ENCODE results near the gene DISP2.

Gene DISP2

DNA sequence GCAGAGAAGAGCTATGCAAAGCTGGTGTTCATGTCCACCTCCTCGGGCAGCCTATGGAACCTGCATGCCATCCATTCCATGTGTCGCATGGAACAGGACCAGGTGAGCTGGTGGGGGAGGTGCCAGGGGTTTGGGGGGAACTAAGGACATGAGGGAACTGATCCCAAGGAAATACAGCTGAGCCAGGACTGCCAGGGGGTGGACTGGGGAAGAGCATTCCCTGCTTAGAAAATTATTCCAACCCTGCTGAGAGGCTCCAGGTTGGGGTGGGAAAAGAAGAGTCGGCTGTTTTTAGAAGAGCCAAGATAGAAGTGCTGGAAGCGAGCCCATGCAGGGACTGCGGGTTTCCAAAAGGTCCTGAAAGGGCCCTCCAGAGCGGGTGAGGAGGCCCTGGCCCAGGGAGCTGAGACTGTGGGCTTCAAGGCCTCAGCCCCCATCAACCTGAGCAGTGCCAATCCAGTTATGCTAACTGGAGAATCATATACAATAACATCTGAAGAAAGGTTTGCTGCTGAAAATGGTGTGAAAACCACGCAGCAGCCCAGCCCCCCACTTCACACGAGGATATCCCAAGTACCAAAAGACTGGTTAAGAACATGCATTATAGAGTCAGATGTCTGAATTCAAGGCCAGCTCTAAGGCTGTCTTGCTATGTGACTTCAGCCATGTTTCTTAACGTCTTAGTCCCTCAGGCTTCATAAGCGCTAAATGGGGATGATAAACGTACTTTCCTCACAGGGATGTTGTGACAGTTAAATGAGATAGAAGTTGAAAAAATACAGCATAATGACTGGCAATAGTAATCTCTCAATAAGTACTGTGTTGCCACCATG lies 7.8 kb downstream of the DISP2 start:
- DNase-seq (ENCODE audit: low spot score), result no peak

DNA sequence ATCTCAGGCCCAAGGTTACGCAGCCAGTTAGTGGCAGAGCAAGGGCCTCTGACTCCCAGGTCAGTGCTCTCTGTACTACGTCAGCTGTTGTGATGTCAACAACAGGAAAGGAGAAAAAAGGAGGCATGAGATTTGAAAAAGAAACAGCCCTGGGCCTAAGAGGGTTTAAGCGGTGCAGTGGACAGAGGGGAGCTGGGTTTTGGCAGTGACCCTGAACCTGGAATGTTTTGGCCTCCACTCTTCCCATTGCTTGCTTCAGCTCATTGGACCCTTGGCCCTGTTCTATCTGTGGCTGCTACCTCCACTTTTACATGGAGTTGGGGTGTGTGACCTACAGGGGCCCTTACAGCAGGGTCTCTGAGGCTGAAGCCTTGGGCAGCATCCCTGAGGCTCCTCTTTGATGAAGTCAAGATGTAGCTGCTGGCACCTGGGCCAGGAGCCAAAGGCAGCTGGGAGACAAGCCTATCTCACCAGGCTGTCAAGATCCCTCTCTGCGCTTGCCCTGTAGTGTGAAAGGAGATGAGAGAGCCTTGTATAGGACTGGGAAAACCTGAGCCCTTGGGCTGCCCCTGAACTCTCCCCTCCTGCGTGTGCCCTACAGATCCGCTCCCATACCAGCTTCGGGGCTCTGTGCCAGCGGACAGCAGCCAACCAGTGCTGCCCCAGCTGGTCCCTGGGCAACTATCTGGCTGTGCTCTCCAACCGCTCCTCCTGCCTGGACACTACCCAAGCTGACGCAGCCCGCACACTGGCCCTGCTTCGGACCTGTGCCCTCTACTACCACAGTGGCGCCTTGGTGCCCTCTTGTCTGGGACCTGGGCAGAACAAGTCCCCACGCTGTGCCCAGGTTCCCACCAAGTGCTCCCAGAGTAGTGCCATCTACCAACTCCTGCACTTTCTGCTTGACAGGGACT lies 8.7 kb downstream of the DISP2 start:
- no peak for DNase-seq (ENCODE audit: low spot score)

DNA sequence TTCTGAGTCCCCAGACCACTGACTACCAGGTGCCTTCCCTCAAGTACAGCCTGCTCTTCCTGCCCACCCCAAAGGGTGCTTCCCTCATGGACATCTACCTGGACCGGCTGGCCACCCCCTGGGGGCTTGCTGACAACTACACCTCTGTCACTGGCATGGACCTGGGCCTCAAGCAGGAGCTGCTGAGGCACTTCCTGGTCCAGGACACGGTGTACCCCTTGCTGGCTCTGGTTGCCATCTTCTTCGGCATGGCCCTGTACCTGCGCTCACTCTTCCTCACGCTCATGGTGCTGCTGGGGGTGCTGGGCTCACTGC lies 9.3 kb downstream of the DISP2 start:
- no peak for DNase-seq (ENCODE audit: low spot score)

DNA sequence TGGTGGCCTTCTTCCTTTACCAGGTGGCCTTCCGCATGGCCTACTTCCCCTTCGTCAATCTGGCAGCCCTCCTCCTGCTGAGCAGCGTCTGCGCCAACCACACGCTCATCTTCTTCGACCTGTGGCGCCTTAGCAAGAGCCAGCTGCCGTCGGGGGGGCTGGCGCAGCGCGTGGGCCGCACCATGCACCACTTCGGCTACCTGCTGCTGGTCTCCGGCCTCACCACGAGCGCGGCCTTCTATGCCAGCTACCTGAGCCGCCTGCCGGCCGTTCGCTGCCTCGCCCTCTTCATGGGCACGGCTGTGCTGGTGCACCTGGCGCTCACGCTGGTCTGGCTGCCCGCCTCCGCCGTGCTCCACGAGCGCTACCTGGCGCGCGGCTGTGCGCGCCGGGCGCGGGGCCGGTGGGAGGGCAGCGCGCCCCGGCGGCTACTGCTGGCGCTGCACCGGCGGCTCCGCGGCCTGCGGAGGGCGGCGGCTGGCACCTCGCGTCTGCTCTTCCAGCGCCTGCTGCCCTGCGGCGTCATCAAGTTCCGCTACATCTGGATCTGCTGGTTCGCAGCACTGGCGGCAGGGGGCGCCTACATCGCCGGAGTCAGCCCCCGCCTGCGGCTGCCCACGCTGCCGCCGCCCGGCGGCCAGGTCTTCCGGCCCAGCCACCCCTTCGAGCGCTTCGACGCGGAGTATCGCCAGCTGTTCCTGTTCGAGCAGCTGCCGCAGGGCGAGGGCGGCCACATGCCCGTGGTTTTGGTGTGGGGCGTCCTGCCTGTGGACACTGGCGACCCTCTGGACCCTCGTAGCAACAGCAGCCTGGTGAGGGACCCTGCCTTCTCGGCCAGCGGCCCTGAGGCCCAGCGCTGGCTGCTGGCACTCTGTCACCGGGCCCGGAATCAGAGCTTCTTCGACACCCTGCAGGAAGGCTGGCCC lies 9.9 kb downstream of the DISP2 start:
- DNase-seq (ENCODE audit: low spot score), result peak; percentile 89

DNA sequence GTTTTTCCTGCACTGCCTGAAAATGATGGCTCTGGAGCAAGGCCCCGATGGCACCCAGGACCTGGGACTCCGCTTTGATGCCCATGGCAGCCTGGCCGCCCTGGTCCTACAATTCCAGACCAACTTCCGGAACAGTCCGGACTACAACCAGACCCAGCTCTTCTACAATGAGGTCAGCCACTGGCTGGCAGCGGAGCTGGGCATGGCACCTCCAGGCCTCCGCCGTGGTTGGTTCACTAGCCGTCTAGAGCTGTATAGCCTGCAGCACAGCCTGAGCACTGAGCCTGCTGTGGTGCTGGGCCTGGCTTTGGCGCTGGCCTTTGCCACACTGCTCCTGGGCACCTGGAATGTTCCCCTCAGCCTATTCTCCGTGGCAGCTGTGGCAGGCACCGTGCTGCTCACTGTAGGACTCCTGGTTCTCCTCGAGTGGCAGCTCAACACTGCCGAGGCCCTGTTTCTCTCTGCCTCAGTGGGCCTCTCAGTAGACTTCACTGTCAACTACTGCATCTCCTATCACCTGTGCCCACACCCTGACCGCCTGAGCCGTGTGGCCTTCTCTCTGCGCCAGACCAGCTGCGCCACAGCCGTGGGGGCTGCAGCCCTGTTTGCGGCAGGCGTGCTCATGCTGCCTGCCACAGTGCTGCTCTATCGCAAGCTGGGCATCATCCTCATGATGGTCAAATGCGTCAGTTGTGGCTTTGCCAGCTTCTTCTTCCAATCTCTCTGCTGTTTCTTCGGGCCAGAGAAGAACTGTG lies 10.9 kb downstream of the DISP2 start:
- no peak for DNase-seq (ENCODE audit: low spot score)

DNA sequence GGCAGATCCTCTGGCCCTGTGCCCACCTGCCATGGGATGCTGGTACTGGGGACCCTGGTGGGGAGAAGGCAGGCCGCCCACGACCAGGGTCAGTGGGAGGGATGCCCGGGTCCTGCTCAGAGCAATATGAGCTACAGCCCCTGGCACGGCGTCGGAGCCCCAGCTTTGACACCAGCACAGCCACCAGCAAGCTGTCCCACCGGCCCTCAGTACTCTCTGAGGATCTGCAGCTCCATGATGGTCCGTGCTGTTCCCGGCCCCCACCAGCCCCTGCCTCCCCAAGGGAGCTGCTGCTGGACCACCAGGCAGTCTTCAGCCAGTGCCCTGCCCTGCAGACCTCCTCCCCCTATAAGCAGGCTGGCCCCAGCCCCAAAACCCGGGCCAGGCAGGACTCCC lies 11.5 kb downstream of the DISP2 start:
- DNase-seq (ENCODE audit: low spot score), result no peak

DNA sequence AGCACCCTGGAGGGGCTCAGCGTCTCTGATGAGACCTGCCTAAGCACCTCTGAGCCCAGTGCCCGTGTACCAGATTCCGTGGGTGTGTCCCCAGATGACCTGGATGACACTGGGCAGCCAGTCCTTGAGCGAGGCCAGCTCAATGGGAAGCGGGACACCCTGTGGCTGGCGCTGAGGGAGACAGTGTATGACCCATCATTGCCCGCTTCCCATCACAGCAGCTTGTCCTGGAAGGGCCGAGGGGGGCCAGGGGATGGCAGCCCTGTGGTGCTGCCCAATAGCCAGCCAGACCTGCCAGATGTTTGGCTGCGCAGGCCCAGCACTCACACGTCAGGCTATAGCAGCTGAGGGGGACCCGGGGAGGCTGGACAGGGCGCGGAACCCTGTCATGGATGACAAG lies 12.0 kb downstream of the DISP2 start:
- DNase-seq (ENCODE audit: low spot score), result no peak

DNA sequence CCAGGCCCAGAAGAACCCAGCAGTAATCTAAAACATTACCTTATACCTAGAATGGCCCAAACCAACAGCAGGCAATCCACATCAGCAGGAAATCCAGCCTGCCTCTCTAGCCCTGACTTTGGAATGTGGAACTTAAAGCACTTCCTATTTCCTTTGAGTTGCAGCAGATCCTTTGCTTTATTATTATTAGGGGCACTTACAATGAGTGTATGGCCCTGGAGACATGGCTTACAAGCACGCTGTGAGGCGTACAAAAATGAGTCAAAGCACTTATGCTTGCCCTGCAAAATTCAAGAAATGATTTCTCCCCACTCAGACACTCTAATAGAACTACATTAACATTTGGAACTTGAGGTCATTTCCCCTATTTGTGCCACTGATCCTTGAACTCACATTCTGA lies 15.0 kb downstream of the DISP2 start:
- no peak for DNase-seq (ENCODE audit: low spot score)

DNA sequence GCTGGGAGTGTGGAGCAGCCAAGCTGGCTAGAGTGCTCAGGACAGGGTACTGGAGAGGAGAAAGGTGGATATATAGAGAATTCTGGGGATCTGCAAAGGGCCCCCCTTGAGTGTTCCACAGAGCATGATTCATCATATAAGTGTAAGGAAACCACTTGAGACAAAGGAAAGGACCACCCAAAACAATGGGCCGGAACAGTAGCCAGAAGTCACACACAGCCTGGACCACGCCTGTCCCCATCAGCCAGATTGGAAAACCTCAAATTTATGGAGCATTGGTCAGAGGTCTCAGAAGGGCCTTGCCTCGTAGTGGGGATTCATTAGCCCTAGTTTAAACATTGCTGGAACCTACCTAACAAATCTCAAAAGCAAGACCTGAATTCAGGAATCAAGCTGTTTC lies 19.6 kb downstream of the DISP2 start:
- DNase-seq (ENCODE audit: low spot score), result no peak

DNA sequence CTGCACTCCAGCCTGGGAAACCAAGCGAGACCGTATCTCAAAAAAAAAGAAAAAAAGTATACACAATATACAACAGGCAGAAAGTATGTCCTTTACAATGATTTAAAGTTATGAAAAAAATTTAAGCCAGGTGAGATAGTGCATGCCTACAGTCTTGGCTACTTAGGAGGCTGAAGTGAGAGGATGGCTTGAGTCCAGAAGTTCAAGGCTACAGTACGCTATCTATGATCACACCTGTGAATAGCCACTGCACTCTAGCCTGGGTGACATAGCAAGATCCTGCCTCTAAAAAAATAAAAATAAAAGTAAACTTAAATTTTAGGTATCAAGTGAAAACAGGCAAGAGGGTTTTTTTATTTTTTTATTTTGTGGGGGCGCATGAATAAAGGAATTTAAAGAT lies 21.4 kb downstream of the DISP2 start:
- no peak for DNase-seq (ENCODE audit: low spot score)

DNA sequence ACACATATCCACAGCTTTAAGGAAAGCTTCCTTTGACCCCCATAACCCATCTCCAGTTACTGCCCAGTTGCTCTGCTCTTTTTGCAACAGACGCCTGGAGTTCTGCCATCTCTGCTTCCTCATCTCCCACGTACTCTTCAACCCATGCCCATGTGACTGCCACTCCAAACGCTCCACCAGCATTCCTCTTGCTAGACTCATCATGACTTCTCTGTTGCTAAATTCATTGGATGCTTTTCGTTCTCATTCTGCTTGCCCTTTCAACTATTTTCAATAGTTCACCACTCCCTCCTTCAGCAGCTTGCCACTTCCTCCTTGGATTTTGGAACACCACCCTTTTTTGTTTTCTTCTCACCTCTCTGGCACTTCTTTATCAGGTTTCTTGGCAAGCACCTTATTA lies 21.8 kb downstream of the DISP2 start:
- DNase-seq (ENCODE audit: low spot score), result peak; percentile 90

DNA sequence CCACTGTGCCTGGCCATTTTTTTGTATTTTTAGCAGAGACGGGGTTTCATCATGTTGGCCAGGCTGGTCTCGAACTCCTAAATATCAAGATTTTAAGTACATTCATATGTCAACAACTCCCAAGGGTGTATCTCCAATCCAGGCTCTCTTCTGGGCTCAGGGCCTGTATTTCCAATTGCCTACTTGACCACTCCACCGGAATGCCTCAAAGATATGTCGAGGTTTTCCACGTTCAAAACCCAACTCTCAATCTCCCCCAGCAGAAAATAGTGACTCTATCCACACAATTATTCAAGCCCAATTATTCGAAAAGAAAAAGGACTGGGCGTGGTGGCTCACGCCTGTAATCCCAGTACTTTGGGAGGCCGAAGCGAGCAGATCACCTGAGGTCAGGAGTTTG lies 22.6 kb downstream of the DISP2 start:
- no peak for DNase-seq (ENCODE audit: low spot score)

DNA sequence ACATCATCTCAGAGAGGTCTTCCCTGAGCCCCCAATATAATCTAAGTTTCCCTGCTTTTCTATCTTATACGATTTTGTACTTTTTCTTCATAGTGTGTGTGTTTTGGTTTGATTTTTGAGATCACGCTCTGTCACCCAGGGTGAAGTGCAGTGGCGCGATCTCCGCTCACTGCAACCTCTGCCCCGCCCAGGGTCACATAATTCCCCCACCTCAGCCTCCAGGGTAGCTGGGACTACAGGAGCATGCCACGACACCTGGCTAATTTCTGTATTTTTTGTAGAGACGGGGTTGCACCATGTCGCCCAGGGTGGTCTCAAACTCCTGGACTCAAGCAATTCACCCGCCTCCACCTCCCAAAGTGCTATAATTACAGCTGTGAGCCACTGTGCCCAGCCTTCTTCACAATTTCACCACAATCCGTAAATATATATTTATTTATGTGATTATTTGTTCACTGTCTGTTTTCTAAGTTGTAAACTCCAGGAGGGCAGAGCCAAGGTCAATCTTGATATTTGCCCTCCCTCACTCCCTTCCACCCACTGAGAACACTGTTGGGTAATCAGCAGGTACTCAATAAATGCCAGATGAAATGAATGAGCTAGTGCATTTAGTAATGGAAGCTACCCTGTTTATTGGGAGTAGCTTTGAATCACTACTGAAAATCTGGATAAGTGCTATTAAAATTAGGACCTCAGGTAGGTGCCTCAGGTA lies 24.0 kb downstream of the DISP2 start:
- no peak for DNase-seq (ENCODE audit: low spot score)

DNA sequence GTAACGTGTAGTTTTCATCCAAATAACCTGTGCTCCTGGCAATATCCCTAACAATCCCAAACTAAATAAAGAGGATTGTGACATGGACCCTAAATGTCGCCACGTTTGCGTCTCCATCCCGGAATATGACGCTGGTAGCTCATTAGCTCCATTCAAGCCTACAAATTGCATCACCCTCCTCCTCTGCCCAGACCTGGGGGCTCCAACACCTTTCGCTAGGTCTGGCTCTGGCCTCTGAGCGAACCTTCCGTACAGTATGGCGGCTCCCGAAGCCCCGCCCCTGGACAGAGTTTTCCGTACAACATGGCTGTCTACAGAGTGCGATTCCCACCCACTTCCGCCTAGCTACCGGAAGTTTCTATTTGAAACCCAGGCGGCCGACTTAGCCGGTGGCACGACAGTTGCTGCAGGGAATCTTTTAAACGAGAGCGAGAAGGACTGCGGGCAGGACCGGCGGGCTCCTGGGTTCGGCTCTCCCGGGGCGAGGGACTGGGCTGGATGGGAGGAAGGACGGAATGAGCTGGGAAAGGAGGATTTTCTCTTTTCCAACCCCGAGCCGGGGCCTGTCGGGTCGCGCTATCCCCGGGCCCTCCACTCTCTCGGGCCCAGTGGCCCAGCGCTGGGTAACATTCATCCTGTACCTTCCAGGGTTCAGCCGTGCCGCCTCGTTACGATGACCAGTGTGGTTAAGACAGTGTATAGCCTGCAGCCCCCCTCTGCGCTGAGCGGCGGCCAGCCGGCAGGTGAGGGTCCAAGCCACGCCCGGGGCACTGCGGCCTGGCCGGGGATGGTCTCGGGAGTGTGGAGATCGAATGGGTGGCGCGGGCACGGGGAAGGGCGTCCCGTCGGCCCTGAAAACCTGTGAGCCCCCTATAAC lies 24.8 kb downstream of the DISP2 start, which contains the start of gene KNSTRN:
Gene KNSTRN (plus strand): TSS at position 142 of the 877 bp plus-strand sequence. CDS start 115 bp downstream, at position 257.
- DNase-seq (ENCODE audit: low spot score), result peak; percentile 96

DNA sequence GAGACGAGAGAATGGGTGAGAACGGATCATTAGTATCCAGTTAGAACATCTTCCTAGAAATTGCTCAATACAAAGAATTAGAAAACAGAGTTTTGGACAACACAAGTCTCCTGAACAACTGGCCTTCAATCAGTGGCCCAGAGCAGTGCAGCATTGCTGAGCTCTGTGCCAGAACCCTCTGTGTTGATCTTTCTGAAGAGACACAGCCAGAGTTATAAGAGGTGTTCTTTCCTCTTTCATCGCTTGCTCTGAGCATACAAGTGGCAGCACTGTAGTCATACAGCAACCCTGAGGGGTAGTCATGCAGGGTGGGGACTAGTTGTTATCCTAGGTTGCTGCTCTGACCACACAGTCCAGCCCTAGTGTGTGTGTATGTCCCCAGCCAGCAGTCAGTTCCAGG lies 28.5 kb downstream of the DISP2 start:
- DNase-seq (ENCODE audit: low spot score), result no peak

DNA sequence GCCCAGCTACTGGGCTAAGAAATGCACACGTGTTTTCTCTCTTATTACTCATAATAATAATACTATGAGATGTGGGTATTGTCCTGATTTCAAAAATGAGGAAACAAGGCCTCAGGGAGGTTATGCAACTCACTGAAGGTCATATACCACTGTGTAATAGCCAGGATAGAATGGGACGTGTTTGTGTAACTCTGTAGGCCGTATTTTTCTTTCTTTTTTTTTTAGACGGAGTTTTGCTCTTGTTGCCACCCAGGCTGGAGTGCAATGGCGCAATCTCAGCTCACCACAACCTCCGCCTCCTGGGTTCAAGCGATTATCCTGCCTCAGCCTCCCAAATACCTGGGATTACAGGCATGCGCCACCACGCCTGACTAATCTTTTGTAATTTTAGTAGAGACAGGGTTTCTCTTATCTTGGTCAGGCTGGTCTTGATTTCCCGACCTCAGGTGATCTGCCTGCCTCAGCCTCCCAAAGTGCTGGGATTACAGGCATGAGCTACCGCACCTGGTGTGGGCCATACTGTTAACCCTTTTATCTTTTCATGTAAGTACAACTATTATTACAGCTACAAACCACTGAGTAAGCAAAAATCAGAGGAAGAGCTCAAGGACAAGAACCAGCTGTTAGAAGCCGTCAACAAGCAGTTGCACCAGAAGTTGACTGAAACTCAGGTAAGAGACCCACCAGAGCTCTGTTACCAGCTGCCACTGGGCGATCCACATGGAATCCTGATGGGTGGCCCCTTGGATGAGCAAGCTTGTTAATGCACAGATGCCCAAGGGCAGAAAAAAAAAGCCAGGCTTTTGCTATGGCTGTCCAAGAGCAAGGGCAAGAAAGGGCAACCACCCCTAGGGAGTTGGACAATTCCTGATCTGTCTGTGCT lies 31.2 kb downstream of the DISP2 start:
- DNase-seq (ENCODE audit: low spot score), result no peak

DNA sequence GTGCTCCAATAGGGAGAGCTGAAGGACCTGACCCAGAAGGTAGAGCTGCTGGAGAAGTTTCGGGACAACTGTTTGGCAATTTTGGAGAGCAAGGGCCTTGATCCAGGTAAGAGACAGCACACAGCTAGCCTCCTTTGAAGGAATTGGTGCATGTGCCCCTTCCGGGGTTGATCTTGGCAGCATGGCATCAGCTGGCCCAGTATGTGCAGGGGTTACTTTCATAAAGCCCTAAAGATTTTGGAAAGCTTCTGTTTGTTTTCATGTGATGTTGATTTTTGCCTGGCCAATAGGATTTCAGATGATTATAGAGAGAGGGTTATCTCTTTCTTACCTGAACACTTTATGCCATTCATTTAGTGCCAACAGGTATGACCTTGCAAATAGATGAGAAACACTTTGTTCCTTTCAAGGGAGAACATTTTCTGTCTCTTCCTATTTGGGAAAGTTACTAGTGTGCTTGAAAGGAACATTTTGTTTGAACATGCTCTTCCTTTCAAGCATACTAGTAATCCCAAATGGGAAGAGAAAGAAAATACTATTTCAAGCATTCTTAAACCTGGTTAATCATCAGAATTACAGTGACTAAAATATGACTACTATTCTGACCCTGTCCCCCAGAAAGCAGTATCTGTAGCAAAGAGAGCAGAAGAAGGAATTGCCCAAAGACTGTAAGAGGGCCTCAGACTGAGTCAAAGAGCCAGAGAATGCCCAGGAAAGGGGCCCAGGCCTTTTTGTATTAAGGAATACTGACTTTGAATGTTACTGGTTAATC lies 32.0 kb downstream of the DISP2 start:
- no peak for DNase-seq (ENCODE audit: low spot score)
